IPS-18a (cell line): ENCODE measurements around the gene ARCN1.

Source experiments
- H3K27ac ChIP-seq: one replicate; pipeline ENCODE4 v1.5.1; 2013; ENCODE audit warnings: low read length
- H3K27me3 ChIP-seq: one replicate; pipeline ENCODE4 v1.6.1; 2013; ENCODE audit warnings: mild to moderate bottlenecking, low read length; ENCODE audit not compliant: control insufficient read depth, insufficient read depth
- H3K36me3 ChIP-seq: one replicate; pipeline ENCODE4 v1.6.1; 2013; ENCODE audit warnings: low read depth, low read length; ENCODE audit not compliant: control insufficient read depth
- H3K4me1 ChIP-seq: one replicate; pipeline ENCODE4 v1.6.1; 2013; ENCODE audit warnings: low read depth, low read length; ENCODE audit not compliant: control insufficient read depth
- H3K4me3 ChIP-seq: one replicate; pipeline ENCODE4 v1.5.1; 2013; ENCODE audit warnings: low read length
- H3K9ac ChIP-seq: one replicate; pipeline ENCODE4 v1.6.1; 2013; ENCODE audit warnings: mild to moderate bottlenecking, low read length, moderate library complexity
- H3K9me3 ChIP-seq: one replicate; pipeline ENCODE4 v1.6.1; 2013; ENCODE audit warnings: low read depth, low read length; ENCODE audit not compliant: control insufficient read depth

ARCN1 gene

GRCh38 chr11:118572061-118572980, at the start of gene ARCN1:
TSS of gene ARCN1 (plus strand) at chr11:118572409. CDS start at chr11:118572548, 139 bp downstream.
- Histone ChIP-seq H3K36me3 (peaks cover under 1% of the 10 kb centered on the region), H3K27me3 (no peaks in the 10 kb centered on the region), H3K4me1 (no peaks in the 10 kb centered on the region), H3K4me3 (peak within 1 kb of the TSS; percentile 79), H3K9ac (peak within 1 kb of the TSS; percentile 87), H3K9me3 (no peaks in the 10 kb centered on the region), H3K27ac (peak within 1 kb of the TSS; percentile 53)

- no peaks in the 10 kb centered on the region for H3K9me3 ChIP-seq
- H3K27ac ChIP-seq, result no peak overlapping the region
- no peak overlapping the region for H3K9ac ChIP-seq
- no peaks in the 10 kb centered on the region for H3K27me3 ChIP-seq
- no peak overlapping the region for H3K4me3 ChIP-seq
- peaks cover 3% of the 10 kb centered on the region for H3K4me1 ChIP-seq
- peaks cover 65% of the 10 kb centered on the region for H3K36me3 ChIP-seq
Observed at GRCh38 chr11:118522571-118523072, 49.6 kb upstream of the ARCN1 start.

GRCh38 chr11:118524356-118524755, 47.9 kb upstream of the ARCN1 start:
- no peak overlapping the region for H3K27ac ChIP-seq
- H3K9ac ChIP-seq, result no peak overlapping the region
- no peak overlapping the region for H3K4me3 ChIP-seq
- H3K4me1 ChIP-seq, result peaks cover 8% of the 10 kb centered on the region
- no peaks in the 10 kb centered on the region for H3K9me3 ChIP-seq
- H3K27me3 ChIP-seq, result peaks cover 4% of the 10 kb centered on the region
- peaks cover 56% of the 10 kb centered on the region for H3K36me3 ChIP-seq

- Histone ChIP-seq H3K9me3 (no peaks in the 10 kb centered on the region), H3K27ac (no peak overlapping the region), H3K36me3 (peaks cover 50% of the 10 kb centered on the region), H3K27me3 (peaks cover 9% of the 10 kb centered on the region), H3K4me1 (peaks cover 13% of the 10 kb centered on the region), H3K9ac (no peak overlapping the region), H3K4me3 (no peak overlapping the region)
Observed at GRCh38 chr11:118524757-118525470, 47.3 kb upstream of the ARCN1 start.

- Histone ChIP-seq H3K4me1 (peaks cover 17% of the 10 kb centered on the region), H3K27me3 (peaks cover 13% of the 10 kb centered on the region), H3K36me3 (peaks cover 33% of the 10 kb centered on the region), H3K9ac (no peak overlapping the region), H3K4me3 (no peak overlapping the region), H3K9me3 (no peaks in the 10 kb centered on the region), H3K27ac (no peak overlapping the region)
Observed at GRCh38 chr11:118526688-118527087, 45.5 kb upstream of the ARCN1 start.

- Histone ChIP-seq H3K9me3 (no peaks in the 10 kb centered on the region), H3K9ac (no peak within 1 kb of the TSS), H3K36me3 (peaks cover 28% of the 10 kb centered on the region), H3K27ac (no peak within 1 kb of the TSS), H3K4me3 (no peak within 1 kb of the TSS), H3K4me1 (peaks cover 17% of the 10 kb centered on the region), H3K27me3 (peaks cover 13% of the 10 kb centered on the region)
Observed at GRCh38 chr11:118527109-118527508, 45.1 kb upstream of the ARCN1 start, which contains the start of gene TTC36. TSS of gene TTC36 (plus strand) at chr11:118527474. CDS start at chr11:118527495, 21 bp downstream.

- Histone ChIP-seq H3K9ac (no peak overlapping the region), H3K9me3 (no peaks in the 10 kb centered on the region), H3K36me3 (peaks cover 15% of the 10 kb centered on the region), H3K4me1 (peaks cover 17% of the 10 kb centered on the region), H3K27me3 (peaks cover 13% of the 10 kb centered on the region), H3K27ac (no peak overlapping the region), H3K4me3 (no peak overlapping the region)
Observed at GRCh38 chr11:118528511-118528910, 43.7 kb upstream of the ARCN1 start.

- H3K9ac ChIP-seq, result peak overlapping the region; percentile 57
- H3K9me3 ChIP-seq, result no peaks in the 10 kb centered on the region
- H3K4me1 ChIP-seq, result peaks cover 17% of the 10 kb centered on the region
- peaks cover 13% of the 10 kb centered on the region for H3K27me3 ChIP-seq
- peak overlapping the region; percentile 88 for H3K4me3 ChIP-seq
- H3K27ac ChIP-seq, result no peak overlapping the region
- peaks cover 7% of the 10 kb centered on the region for H3K36me3 ChIP-seq
Observed at GRCh38 chr11:118529584-118530175, 42.5 kb upstream of the ARCN1 start.

GRCh38 chr11:118530180-118530682, 42.0 kb upstream of the ARCN1 start:
- H3K36me3 ChIP-seq, result peaks cover 1% of the 10 kb centered on the region
- peaks cover 17% of the 10 kb centered on the region for H3K4me1 ChIP-seq
- H3K9me3 ChIP-seq, result no peaks in the 10 kb centered on the region
- H3K4me3 ChIP-seq, result peak overlapping the region; percentile 88
- no peak overlapping the region for H3K27ac ChIP-seq
- peak overlapping the region; percentile 57 for H3K9ac ChIP-seq
- peaks cover 13% of the 10 kb centered on the region for H3K27me3 ChIP-seq

GRCh38 chr11:118530683-118531596, 41.3 kb upstream of the ARCN1 start, which contains the start of gene TMEM25:
TSS of gene TMEM25 (plus strand) at chr11:118531192. CDS start at chr11:118531802, 610 bp downstream.
- peak within 1 kb of the TSS; percentile 88 for H3K4me3 ChIP-seq
- H3K9ac ChIP-seq, result peak within 1 kb of the TSS; percentile 57

More at GRCh38 chr11:118530683-118531596, 41.3 kb upstream of the ARCN1 start, which contains the start of gene TMEM25:
- H3K36me3 ChIP-seq, result no peaks in the 10 kb centered on the region
- H3K27ac ChIP-seq, result no peak within 1 kb of the TSS
- no peaks in the 10 kb centered on the region for H3K9me3 ChIP-seq
- peaks cover 13% of the 10 kb centered on the region for H3K27me3 ChIP-seq
- peaks cover 17% of the 10 kb centered on the region for H3K4me1 ChIP-seq
